ENCODE results near the gene DHX38.
"Not testable (repeated sequence)": the region's sequence is repeated elsewhere in the genome, so short reads cannot be mapped to it uniquely, and the experiment has no call there.

The DHX38 gene

GRCh38 chr16:72093448-72094265 lies at the start of gene DHX38, which contains the start of gene TXNL4B:
Gene DHX38 (plus strand): TSS chr16:72093847. CDS start chr16:72096158, 2,311 bp downstream.
Gene TXNL4B (minus strand): TSS chr16:72093620. CDS start chr16:72090749, 2,871 bp downstream.
- DNase-seq (ENCODE audit: low read depth): peak; percentile 88

- DNase-seq (ENCODE audit: low read depth): no peak
Observed at GRCh38 chr16:72044296-72044695, 49.4 kb upstream of the DHX38 start.

GRCh38 chr16:72044825-72045359 lies 48.8 kb upstream of the DHX38 start:
- no peak for DNase-seq (ENCODE audit: low read depth)

GRCh38 chr16:72049110-72049509 lies 44.5 kb upstream of the DHX38 start:
- no peak for DNase-seq (ENCODE audit: low read depth)

GRCh38 chr16:72050769-72051464 lies 42.7 kb upstream of the DHX38 start:
- DNase-seq (ENCODE audit: low read depth): no peak

- no peak for DNase-seq (ENCODE audit: low read depth)
Observed at GRCh38 chr16:72051818-72052217, 41.8 kb upstream of the DHX38 start.

DNA sequence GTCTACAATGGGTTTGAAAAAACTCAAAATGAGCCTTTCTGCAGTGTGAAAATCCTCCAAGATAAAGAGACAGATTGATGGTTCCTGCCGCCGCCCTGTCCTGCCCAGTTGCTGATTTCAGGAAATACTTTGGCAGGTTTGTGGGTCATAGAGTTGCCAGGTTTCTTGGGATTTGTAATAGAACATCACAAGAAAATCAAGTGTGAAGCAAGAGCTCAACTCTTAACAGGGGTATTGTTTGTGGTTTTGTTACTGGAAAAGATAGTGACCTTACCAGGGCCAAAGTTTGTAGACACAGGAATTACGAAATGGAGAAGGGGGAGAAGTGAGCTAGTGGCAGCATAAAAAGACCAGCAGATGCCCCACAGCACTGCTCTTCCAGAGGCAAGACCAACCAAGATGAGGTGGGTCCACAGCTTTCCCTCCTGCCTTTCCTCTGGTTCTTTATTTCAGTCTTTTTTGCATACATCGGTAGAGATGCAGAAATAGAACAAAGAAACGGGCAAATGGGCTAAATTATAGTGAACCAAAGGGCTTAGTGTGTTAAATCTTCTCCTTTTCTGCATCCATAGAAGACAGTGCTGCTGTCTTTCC lies 39.3 kb upstream of the DHX38 start, which contains the start of gene HP:
Gene HP, plus strand, starts transcription at position 252 of the 594 bp plus-strand sequence. Its CDS starts 148 bp downstream, at position 400.
- DNase-seq (ENCODE audit: low read depth): not testable (repeated sequence)

DNA sequence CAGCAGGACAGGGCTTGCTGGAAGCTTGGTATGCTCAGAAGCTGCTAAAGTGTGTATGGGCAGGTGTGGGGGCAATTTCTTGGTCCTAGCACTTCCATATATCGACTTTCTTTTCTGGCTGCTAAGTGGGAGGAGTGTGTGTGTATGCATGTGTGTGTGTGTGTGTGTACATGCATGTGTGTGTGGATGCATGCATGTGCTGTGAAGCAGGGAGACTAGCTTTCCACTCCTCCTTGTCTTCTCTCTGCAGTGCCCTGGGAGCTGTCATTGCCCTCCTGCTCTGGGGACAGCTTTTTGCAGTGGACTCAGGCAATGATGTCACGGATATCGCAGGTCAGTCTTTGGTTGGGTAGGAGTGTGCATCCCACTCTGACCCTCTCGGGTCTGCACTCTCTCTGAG lies 37.7 kb upstream of the DHX38 start:
- no peak for DNase-seq (ENCODE audit: low read depth)

DNA sequence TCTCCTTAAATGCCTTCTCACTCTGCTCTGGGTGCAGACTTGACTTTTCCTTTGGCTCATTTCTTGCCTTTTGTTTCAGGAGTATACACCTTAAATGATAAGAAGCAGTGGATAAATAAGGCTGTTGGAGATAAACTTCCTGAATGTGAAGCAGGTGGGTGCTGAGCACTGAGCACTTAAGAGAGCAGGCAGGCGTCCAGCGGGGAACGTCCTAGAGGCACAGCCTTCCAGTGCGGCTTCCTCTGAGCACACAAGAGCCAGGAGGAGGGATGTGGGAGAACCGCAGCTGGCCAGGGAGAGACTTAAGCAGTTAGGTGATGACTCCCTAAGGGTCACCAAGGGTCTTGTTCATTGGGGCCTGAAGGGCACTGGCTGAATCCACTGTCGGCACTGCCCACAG lies 36.3 kb upstream of the DHX38 start:
- not testable (repeated sequence) for DNase-seq (ENCODE audit: low read depth)

- DNase-seq (ENCODE audit: low read depth): not testable (repeated sequence)
Observed at GRCh38 chr16:72059060-72059459, 34.6 kb upstream of the DHX38 start.

DNA sequence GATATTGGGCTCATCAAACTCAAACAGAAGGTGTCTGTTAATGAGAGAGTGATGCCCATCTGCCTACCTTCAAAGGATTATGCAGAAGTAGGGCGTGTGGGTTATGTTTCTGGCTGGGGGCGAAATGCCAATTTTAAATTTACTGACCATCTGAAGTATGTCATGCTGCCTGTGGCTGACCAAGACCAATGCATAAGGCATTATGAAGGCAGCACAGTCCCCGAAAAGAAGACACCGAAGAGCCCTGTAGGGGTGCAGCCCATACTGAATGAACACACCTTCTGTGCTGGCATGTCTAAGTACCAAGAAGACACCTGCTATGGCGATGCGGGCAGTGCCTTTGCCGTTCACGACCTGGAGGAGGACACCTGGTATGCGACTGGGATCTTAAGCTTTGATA lies 33.2 kb upstream of the DHX38 start:
- no peak for DNase-seq (ENCODE audit: low read depth)

GRCh38 chr16:72061564-72061963 lies 32.1 kb upstream of the DHX38 start:
- no peak for DNase-seq (ENCODE audit: low read depth)

- DNase-seq (ENCODE audit: low read depth): no peak
Observed at GRCh38 chr16:72064361-72064894, 29.2 kb upstream of the DHX38 start.

GRCh38 chr16:72066747-72067146 lies 26.9 kb upstream of the DHX38 start:
- no peak for DNase-seq (ENCODE audit: low read depth)

DNA sequence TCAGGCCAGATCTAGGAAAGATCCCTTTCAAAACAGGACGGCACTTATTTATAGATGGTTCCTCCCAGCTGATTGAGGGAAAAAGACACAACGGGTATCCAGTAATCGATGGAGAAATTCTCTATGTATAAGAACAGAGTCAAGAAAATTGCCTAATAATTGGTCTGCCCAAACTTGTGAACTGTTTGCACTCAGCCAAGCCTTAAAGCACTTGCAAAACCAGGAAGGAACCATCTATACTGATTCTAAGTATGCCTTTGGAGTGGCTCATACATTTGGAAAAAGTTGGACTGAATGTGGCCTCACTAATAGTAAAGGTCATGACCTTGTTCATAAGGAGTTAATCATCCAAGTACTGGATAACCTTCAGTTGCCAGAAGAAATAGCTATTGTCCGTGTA lies 24.7 kb upstream of the DHX38 start:
- no peak for DNase-seq (ENCODE audit: low read depth)

- no peak for DNase-seq (ENCODE audit: low read depth)
Observed at GRCh38 chr16:72072514-72073342, 20.9 kb upstream of the DHX38 start.

DNA sequence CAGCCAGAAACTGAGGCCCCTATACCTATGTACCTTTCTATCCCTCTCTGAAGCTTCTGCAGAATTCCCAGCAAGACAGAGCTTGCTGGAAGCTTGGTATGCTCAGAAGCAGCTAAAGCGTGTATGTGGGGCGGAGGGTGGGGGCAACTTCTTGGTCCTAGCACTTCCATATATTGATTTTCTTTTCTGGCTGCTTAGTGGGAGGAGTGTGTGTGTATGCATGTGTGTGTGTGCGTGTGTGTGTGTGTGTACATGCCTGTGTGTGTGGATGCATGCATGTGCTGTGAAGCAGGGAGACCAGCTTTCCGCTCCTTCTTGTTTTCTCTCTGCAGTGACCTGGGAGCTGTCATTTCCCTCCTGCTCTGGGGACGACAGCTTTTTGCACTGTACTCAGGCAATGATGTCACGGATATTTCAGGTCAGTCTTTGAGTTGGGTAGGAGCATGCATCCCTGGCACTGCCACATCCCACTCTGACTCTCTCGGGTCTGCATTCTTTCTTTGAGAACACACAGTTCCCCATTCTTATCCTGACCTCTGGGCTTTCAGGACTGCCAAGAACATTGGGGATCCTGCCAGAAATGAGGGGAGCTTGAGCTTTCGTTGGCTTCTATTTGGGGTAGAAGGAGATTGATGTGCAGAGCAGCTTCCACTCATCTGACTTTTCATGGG lies 20.0 kb upstream of the DHX38 start:
- no peak for DNase-seq (ENCODE audit: low read depth)

DNA sequence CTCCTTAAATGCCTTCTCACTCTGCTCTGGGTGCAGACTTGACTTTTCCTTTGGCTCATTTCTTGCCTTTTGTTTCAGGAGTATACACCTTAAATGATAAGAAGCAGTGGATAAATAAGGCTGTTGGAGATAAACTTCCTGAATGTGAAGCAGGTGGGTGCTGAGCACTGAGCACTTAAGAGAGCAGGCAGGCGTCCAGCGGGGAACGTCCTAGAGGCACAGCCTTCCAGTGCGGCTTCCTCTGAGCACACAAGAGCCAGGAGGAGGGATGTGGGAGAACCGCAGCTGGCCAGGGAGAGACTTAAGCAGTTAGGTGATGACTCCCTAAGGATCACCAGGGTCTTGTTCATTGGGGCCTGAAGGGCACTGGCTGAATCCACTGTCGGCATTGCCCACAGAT lies 18.6 kb upstream of the DHX38 start:
- DNase-seq (ENCODE audit: low read depth): not testable (repeated sequence)

DNA sequence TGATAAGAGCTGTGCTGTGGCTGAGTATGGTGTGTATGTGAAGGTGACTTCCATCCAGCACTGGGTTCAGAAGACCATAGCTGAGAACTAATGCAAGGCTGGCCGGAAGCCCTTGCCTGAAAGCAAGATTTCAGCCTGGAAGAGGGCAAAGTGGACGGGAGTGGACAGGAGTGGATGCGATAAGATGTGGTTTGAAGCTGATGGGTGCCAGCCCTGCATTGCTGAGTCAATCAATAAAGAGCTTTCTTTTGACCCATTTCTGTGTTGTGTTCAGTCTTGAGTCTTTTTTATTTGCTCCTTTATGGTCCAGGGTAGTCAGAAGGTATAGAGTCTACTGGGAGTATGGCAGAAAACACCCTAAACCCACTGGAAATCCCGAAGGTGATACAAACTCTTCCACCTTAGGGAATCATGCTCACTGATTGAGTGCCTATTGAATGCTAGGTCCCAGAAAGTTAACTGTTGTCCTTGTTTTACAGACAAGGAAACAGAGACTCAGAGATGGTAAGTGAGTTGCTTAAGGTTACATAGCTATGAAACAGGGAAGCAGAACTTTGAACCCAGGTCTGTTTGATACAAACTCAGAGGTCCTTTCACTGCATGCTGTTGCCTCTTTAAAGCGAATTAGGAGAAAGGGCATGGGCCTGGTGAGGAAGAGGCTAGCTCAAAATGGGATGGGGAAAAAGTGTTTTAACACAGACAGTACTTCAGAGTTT lies 16.5 kb upstream of the DHX38 start:
- DNase-seq (ENCODE audit: low read depth): not testable (repeated sequence)

DNA sequence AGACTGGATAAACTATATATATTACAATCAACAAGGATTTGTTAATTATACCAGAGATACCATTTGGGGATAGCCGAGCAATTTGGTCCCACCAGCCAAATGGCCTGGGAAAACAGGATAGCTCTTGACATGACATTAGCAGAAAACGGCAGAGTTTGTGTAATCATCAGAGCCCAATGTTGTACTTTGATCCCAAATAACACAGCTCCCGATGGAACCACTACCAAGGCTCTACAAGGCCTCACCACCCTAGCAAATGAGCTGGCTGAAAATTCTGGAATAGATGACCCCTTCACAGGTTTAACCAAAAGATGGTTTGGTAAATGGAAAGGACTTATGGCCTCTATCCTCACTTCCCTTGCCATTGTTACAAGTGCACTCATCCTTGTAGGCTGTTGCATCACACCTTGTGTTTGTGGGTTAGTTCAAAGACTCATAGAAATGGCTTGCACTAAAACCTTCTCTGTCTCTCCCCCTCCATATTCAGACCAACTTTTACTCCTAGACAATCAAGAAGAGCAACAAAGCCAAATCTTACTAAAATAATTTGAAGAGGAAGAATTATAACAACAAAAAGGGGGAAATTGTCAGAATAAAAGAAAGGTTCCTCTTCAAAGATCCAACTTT lies 9.8 kb upstream of the DHX38 start:
- DNase-seq (ENCODE audit: low read depth): no peak
